ENCODE results near the gene MPO.
A peak's percentile ranks its signal among the peaks of the same experiment; 100 is the strongest.

MPO gene

GRCh38 chr17:58307468-58308172 lies 26.9 kb upstream of the MPO start:
- DNase-seq (ENCODE audit: low read depth in 1 of 2, low spot score in 1 of 2) = no peak

- no peak for DNase-seq (ENCODE audit: low read depth in 1 of 2, low spot score in 1 of 2)
Measured at GRCh38 chr17:58306131-58306951, 25.6 kb upstream of the MPO start.

GRCh38 chr17:58305626-58306025 lies 24.9 kb upstream of the MPO start:
- DNase-seq (ENCODE audit: low read depth in 1 of 2, low spot score in 1 of 2) = no peak

DNA sequence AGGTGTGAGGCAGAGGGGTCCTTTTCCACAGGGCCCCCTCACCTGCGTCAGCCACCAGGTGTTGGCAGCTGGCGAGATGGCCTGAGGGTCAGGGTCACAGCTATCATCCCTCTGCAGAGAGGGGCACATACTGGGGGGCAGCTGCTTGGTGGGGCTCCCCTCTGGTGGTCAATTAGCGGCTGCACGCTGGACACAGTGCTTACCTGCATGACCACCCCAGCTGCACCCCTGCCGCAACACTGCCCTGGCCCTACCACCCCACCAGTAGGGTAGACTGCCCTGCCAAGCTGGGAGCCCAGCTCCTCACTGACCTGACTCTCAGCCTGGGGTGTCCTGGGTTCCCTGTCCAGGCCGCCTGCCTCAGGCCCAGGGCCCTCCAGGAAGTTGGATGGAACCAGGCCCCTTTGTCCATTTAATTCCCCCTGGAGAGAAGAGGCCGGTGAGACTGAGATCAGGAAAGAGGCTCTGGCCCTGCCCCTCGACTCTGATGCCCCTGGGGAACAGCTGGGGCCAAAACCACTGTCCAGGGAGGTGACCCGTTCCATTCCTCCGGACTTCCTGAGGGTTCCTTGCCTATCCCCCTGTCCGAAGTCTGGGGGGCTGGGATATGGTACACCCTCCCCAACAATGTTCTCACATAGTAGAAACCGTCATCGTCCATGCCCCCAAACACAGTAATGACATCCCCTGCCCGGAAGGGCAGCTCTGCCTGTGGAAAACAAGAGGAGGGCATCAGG lies 24.2 kb upstream of the MPO start:
- no peak for DNase-seq (ENCODE audit: low read depth in 1 of 2, low spot score in 1 of 2)

DNA sequence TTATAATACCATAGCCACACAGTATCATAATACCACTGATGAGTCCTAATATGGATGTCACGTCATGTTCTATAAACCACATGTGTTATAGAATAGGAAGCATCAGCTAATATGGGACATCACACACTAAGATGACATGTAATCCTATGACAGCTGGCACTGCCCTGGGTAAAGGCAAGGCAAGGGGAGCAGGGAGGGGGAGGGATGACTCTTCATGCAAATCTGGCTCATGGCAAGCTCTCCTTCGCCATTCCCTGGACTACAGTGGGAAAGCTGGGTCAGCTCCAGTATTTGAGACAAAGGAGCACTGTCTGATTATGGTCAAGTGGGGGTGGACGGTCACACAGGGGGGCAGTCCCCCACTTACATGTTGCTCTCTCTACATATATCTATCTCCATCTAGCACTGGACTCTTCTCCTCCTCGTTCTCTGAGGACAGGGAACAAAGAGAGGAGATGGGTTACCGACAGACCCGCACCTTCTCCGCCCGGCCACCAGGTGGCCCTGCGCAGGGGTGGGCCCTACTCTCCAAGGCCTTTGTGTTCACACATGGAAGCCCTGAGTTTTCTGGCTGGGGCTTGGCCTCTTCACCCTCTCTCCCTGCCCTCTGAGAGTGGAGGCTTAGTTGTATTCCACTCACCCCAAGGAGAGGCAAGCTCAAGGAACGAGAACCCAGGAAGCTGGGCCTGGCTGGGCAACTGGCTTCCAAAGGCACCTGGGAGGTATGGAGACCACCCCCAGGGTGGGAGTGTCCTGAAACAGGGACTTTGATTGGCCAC lies 23.4 kb upstream of the MPO start:
- peak in 1 of 2 donors; percentile 58 for DNase-seq (ENCODE audit: low read depth in 1 of 2, low spot score in 1 of 2)

DNA sequence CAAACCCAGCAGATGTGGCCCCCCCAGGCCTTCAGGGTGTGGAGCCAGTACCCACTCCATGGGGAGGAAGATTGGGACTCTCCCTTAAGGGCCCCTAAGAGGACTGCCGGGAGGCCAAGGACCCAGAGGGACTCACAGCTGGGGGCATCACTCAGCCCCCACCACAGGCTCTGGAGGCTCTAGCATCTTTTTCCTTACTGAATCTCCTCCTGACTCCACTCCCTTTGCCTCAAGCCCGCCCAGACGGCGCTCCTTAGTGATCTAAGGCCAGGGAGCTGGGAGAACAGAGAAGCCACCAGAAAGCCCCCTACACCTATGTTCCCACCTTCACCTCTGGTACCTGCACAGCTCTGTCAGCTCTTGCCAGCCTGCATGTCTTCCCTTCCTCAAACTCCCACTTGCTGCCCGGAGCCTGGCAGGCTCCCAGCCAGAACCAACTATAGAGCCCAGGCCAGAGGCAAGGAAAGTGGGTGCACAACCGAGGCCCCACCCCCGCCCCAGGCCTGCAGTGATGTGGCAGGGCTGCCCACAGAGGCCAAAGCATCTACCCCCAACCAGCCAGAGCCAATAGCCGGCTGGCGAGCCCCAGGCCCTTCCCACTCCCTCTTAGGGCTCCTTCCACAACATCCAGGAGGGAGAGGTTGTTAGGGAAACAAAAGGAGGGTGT lies 22.3 kb upstream of the MPO start:
- no peak for DNase-seq (ENCODE audit: low read depth in 1 of 2, low spot score in 1 of 2)

DNA sequence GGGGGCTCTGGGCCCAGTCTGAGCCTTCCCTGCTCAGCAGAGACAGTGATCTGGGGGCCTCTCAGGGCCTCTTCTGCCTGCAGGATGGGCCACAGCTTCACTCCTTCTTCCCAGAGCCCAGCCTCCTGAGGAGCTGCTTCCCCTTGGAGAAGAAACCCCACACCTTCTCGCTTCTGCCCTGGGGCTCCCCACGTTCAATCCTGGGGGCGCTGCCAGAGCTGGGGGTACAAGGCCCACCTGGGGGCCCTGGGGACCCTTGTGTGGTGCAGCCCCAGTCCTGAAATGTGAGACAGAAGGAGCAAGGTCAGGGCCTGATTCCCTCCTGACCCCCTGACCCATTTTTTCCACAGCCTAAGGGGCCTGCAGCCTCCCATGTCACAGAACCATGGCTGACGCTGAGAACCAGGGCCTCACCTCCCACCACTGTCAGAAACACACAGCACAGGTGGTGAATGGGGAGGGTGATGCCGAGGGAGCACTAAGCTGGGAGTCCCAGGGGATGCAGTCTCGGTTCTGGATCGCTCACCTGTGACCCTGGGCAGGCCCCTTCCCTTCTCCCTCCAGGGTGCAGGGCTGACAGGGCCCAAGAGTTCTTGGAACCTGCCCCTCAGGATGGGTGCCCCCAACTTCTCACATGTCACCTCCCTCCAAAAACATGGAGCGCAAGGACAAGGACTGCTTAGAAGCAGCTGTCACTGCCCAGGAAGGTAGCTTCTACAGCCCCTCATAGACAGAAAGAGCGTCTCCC lies 21.6 kb upstream of the MPO start:
- DNase-seq (ENCODE audit: low read depth in 1 of 2, low spot score in 1 of 2) = no peak

GRCh38 chr17:58301504-58302150 lies 20.9 kb upstream of the MPO start:
- DNase-seq (ENCODE audit: low read depth in 1 of 2, low spot score in 1 of 2) = no peak

- no peak for DNase-seq (ENCODE audit: low read depth in 1 of 2, low spot score in 1 of 2)
Measured at GRCh38 chr17:58300336-58300735, 19.6 kb upstream of the MPO start.

DNA sequence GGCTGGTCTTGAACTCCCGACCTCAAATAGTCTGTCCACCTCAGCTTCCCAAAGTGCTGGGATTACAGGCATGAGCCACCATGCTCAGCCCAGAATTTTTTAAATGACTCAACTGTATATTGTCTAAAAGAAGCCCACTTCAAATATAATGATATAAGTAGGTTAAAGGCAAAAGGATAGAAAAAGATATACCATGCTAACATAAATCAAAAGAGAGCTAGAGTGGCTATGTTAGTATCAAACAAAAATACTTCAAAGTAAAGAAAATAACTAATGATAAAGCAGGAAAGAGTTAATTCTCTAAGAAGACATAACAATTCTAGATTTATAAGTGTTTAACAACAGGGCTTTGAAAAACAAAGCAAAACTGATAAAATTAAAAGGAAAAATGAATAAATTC lies 13.3 kb upstream of the MPO start:
- no peak for DNase-seq (ENCODE audit: low read depth in 1 of 2, low spot score in 1 of 2)

- DNase-seq (ENCODE audit: low read depth in 1 of 2, low spot score in 1 of 2) = no peak
Measured at GRCh38 chr17:58291246-58291645, 10.5 kb upstream of the MPO start.

DNA sequence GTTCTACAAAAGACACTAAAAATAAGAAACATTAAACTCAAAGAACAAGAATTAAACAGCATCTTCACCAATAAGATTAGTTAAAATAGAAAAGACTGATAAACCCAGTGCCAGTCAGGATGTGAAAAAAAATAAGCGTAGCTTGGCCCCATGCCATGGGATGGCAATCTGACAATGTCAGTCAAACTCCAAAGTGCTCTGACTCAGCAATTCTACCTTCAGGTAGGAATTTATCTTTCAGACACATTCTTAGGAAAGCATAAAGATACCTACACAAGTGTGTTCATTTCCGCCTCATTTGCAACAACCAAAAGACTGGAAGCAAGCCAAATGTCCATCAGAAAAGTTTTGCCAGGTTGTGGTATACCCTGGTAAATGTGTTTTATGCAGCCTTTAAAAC lies 9.1 kb upstream of the MPO start:
- DNase-seq (ENCODE audit: low read depth in 1 of 2, low spot score in 1 of 2) = no peak

DNA sequence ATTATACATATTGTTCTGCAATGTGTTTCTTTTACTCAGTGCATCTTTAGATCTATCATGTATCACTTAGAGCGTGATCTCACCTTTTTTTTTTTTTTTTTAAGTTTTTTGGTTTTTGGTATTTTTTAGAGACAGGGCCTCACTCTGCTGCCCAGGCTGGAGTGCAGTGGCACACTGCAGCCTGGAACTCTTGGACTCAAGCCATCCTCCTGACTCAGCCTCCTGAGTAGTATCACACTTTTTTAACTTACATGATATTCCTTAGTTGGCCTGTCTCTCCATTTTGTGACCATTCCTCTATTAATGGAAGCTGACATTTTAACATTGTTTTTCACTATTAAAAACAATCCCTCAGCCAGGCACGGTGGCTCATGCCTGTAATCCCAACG lies 4.7 kb upstream of the MPO start:
- DNase-seq (ENCODE audit: low read depth in 1 of 2, low spot score in 1 of 2) = no peak

- DNase-seq (ENCODE audit: low read depth in 1 of 2, low spot score in 1 of 2) = no peak
Measured at GRCh38 chr17:58284613-58285421, 4.1 kb upstream of the MPO start.

DNA sequence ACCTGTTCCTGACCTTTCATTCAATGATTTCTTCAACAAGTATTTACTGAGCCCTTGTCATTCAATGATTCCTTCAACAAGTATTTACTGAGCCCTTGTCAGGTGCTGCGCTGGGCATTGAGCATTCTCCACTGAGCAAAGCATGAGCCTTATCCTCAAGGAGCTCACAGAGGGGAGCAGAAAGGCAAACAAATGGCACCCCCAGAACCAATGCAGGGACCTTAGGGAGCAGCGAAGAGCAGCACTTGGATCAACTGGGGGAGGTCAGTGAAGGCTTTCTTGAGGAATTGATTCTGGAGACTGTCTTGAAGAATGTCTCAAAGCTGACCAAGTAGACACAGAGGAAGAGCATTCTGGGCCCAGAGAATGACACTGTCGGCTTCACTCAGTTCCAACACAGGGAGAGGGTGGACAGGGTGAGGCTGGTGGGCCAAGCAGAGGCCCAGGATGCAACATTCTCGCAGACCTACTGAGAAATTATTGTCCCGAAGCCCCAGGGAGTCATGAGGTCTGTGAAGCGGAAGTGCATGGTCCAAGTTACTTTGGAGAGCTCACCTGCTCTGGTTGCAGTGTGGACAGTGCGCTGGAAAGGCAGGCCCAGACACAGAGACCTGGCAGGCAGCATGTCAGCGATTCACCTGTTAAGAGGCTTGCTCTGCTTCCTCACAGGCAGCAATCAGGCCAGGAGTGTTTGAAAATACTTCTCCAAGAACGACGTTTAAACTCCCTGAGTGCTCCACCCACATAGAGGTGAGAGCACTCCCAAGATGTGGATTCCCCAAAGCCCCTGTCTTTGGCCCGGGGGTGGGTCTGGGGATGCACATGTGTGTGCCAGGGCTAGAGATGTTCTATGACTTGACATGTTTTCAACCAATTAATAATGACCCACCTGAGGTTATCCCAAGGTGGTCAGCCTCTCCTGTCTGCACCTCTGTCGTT lies 3.2 kb upstream of the MPO start:
- no peak for DNase-seq (ENCODE audit: low read depth in 1 of 2, low spot score in 1 of 2)

- DNase-seq (ENCODE audit: low read depth in 1 of 2, low spot score in 1 of 2) = no peak
Measured at GRCh38 chr17:58282442-58282841, 1.7 kb upstream of the MPO start.

- DNase-seq (ENCODE audit: low read depth in 1 of 2, low spot score in 1 of 2) = no peak
Measured at GRCh38 chr17:58281511-58282011, 826 bp upstream of the MPO start.
